Measurements from ENCODE around the gene KATNAL2. TPM values are rescaled to one million over a fixed set of nuclear protein-coding genes. Genes with fewer than 3 reads are reported as not detected.

KATNAL2 gene
- total and polyA plus RNA-seq, 7 donors = 0.19 to 1.7 (median 0.30) TPM

DNA sequence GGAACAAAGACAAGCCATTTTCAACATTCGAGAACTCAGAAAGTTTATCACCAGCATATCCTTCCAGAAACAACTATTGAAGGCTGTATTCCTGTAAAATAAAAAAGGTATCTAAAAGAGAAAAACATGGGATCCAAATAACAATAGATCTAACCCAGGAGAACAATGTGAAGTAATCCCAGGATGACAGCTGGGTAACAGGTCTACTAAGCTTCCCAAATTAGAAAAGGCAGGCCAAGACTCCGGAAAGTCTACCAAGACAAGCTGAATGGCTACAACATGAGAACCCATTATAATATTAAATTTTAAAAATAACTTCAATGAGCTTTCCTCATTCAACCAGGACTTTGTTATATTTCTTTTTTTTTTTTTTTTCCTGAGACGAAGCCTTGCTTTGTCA, 6.5 kb upstream of the KATNAL2 start:
- TF ChIP-seq, protein P1, sequence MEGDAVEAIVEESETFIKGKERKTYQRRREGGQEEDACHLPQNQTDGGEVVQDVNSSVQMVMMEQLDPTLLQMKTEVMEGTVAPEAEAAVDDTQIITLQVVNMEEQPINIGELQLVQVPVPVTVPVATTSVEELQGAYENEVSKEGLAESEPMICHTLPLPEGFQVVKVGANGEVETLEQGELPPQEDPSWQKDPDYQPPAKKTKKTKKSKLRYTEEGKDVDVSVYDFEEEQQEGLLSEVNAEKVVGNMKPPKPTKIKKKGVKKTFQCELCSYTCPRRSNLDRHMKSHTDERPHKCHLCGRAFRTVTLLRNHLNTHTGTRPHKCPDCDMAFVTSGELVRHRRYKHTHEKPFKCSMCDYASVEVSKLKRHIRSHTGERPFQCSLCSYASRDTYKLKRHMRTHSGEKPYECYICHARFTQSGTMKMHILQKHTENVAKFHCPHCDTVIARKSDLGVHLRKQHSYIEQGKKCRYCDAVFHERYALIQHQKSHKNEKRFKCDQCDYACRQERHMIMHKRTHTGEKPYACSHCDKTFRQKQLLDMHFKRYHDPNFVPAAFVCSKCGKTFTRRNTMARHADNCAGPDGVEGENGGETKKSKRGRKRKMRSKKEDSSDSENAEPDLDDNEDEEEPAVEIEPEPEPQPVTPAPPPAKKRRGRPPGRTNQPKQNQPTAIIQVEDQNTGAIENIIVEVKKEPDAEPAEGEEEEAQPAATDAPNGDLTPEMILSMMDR (IDR thresholded peaks at IDR 0.05) = no peak

DNA sequence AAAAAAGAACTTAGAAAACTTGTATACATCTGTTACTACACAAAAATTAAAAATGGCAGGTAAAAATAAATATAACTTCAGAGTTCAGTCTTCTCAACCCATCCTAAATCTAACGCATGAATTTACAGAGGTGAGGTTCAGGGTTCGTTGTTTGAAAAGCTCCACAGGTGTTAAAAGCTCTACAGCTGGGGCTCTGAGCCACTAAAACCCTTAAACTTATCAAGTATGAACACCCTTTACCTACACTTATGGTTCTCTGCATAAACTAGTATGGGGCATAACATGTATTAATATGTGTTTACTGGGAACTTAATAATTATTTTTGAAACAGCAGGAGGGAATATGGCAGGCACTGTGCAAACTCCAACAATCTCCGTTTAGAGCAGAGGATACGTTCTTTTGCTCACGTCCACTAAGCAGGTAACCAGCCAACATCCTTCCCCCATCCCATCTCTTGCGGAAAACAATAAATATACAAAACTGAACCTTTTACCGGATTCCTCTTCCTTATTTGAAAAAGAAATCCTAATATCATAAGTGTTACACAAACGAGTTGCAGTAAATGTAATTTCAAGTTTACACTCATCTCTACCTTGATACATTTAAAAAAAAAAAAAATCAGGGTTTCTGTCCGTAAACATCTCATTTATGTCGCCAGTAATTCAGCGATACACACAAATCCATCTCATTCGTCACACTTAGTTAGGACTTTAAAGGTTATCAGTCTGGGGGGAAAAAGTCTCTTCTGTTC, 1.4 kb upstream of the KATNAL2 start:
- H3K27ac ChIP-seq = peak overlapping the region; percentile 94
- peaks cover 36% of the 10 kb centered on the region for H3K4me1 ChIP-seq
- TF ChIP-seq, protein P1 (IDR thresholded peaks at IDR 0.05) = no peak
- 17 to 18% (median 17%) methylated on average over 12 of the region's 12 CpGs for WGBS, 3 donors
- H3K36me3 ChIP-seq (ENCODE audit: insufficient read depth in 1 of 2, low read depth in 1 of 2) = no peaks in the 10 kb centered on the region
- intact Hi-C loops (cut with DNase I) = no loop called here
- H3K27me3 ChIP-seq (ENCODE audit: insufficient read depth in 3 of 3, low read length in 2 of 3) = no peaks in the 10 kb centered on the region
- DNase-seq (no peak), ATAC-seq (no peak)
- H3K4me3 ChIP-seq = peak overlapping the region; percentile 86
- no peaks in the 10 kb centered on the region for H3K9me3 ChIP-seq

More for the DNA sequence above, 6.5 kb upstream of the KATNAL2 start:
- Histone ChIP-seq H3K4me3 (no peak overlapping the region), H3K27ac (peak overlapping the region; percentile 12), H3K9me3 (no peaks in the 10 kb centered on the region), H3K27me3 (ENCODE audit: insufficient read depth in 3 of 3, low read length in 2 of 3) (no peaks in the 10 kb centered on the region), H3K4me1 (peaks cover 41% of the 10 kb centered on the region), H3K36me3 (ENCODE audit: insufficient read depth in 1 of 2, low read depth in 1 of 2) (no peaks in the 10 kb centered on the region)
- peak; percentile 53 to 76 (median 68) for ATAC-seq
- intact Hi-C loops (cut with DNase I) = no loop called here
- no peak for DNase-seq
- WGBS, 3 donors = 49 to 72% (median 62%) methylated on average over 3 of the region's 3 CpGs

DNA sequence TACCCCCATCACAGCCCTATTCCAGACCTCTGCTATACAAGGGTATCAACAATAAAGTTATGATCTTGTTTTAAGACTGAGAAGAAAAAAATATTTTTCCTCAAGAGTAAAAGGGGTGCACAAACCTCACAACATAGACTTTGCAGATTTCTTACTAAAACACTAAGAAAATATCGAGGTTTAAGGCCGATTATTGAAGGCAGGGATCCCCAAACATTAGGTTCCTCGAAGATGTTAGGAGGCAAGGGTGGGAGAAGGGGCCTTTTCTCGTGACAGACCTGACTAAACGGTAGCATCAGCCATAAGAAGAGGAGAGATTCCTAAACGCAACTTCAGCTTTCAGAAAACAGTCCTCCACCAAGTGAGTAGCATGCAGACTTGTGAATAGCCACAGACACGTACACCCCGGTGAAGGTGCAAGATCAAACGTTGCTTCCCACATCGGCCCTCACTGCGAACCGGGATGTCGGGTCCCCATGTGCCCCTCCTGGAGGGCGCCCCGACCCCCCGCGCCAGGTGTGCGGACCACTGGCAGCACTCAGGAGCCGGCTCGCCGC, 773 bp upstream of the KATNAL2 start:
- DNase-seq = no peak
- 0 to 1% (median 1%) methylated on average over 18 to 21 of the region's 21 CpGs for WGBS, 3 donors

DNA sequence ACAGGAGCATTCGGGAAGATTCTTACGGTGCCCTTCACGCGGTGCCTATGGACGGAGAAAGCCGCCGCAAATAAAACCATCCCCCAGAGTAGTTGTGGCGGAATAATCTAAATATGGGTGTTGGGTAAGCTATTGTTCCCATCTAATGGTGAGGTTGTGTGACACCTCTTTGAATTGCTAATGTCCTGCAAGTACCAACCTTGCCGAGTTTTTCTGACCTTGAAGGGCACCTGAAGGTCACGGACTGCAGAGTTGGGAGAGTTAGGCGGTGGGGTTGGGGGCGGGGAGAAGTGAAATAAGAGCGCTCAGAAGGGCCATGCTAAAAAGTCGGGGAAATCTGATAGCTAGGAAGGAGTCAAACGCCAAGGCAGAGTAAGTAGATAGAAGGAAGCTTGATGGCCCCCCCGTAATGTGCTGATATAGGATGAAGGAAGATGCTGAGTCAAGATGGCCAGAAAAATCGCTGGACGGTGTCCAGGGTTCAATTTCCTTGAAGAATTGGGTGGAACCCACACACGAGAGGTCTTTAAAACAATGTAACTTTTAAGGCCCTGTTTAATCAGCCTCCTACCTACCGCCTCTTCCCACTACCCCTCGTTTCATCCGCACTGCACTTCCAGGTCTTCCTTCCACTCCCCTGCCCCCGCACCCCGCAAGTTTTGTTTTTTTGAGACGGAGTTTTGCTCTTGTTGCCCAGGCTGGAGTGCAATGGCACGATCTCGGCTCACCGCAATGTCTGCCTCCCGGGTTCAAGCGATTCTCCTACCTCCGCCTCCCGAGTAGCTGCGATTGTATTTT, 600 bp downstream of the KATNAL2 start:
- DNase-seq (peak; percentile 39 to 56), ATAC-seq (peak; percentile 47 to 62 (median 50))
- Histone ChIP-seq H3K36me3 (ENCODE audit: insufficient read depth in 1 of 2, low read depth in 1 of 2) (no peaks in the 10 kb centered on the region), H3K4me1 (peaks cover 29% of the 10 kb centered on the region), H3K9me3 (no peaks in the 10 kb centered on the region), H3K27me3 (ENCODE audit: insufficient read depth in 3 of 3, low read length in 2 of 3) (no peaks in the 10 kb centered on the region), H3K27ac (peak overlapping the region; percentile 94), H3K4me3 (peak overlapping the region; percentile 86)
- intact Hi-C loops (cut with DNase I) = no loop called here
- TF ChIP-seq, protein P1 (IDR thresholded peaks at IDR 0.05) = no peak
- WGBS, 3 donors = 24 to 27% (median 26%) methylated on average over 33 of the region's 33 CpGs

More for the DNA sequence above, 773 bp upstream of the KATNAL2 start:
- Histone ChIP-seq H3K36me3 (ENCODE audit: insufficient read depth in 1 of 2, low read depth in 1 of 2) (no peaks in the 10 kb centered on the region), H3K9me3 (no peaks in the 10 kb centered on the region), H3K27ac (peak overlapping the region; percentile 94), H3K4me1 (peaks cover 32% of the 10 kb centered on the region), H3K27me3 (ENCODE audit: insufficient read depth in 3 of 3, low read length in 2 of 3) (no peaks in the 10 kb centered on the region), H3K4me3 (peak overlapping the region; percentile 86)
- TF ChIP-seq, protein P1 (IDR thresholded peaks at IDR 0.05) = no peak
- peak in 2 of 4 donors; percentile 4 to 17 for ATAC-seq
- intact Hi-C loops (cut with DNase I) = no loop called here

All from psoas muscle (tissue), 8 donors.